BJ (cell line): ENCODE data around the gene ZNF138. TPM values are rescaled to one million over a fixed set of nuclear protein-coding genes. Genes with fewer than 3 reads are reported as not detected.

Experiments used
- CTCF ChIA-PET: fragments of 350-600 bp; formaldehyde crosslinking; extraction: SDS; loops from one replicate; lab custom pipeline; 2021; ENCODE audit warnings: antibody characterized with exemption, inconsistent platforms; lab: Yijun Ruan, JAX
- POLR2A ChIA-PET: fragments of 300-600 bp; sonication (Branson Sonifier 250); formaldehyde crosslinking; extraction: SDS; loops from one replicate; lab custom pipeline; 2021; ENCODE audit warnings: antibody characterized with exemption; lab: Charles Lee
- DNase-seq: peaks from one replicate; pipeline ENCODE4 v3.0.0-alpha.2; 2011; ENCODE audit warnings: low read depth
- H3K27me3 ChIP-seq: 2 replicates; pipeline ENCODE4 v1.6.0; 2011; ENCODE audit warnings: low read length; ENCODE audit not compliant: control insufficient read depth, insufficient read depth
- H3K36me3 ChIP-seq: 2 replicates; pipeline ENCODE4 v1.5.1; 2011; ENCODE audit warnings: low read length; ENCODE audit not compliant: control insufficient read depth, insufficient read depth
- H3K4me3 ChIP-seq: 2 replicates; pipeline ENCODE4 v1.5.1; 2011; ENCODE audit warnings: low read depth, mild to moderate bottlenecking, control low read depth, low read length
- CTCF ChIP-seq: IDR thresholded peaks from 2 replicates; pipeline ENCODE4 v1.5.1; 2011; ENCODE audit warnings: low read depth, mild to moderate bottlenecking, control low read depth, inconsistent platforms, low read length, moderate library complexity; ENCODE audit not compliant: insufficient read depth
- polyA plus RNA-seq: library from polyadenylated mRNA; depleted of rRNA; stranded (reverse); fragments of >200 nt; gene quantifications from 2 replicates; pipeline ENCODE4 v1.2.3, GENCODE V29; 2011; rRNA removed

The ZNF138 gene
- polyA plus RNA-seq, 1 experiment = 1.3 TPM

- H3K4me3 ChIP-seq = peak overlapping the region; percentile 19
- DNase-seq = no peak
- H3K36me3 ChIP-seq = no peaks in the 10 kb centered on the region
- ChIA-PET POLR2A (no interaction called here), CTCF (no interaction called here)
- H3K27me3 ChIP-seq = no peaks in the 10 kb centered on the region; the same call in none of the 2 replicates
- TF ChIP-seq CTCF = no peak
Measured at GRCh38 chr7:64882341-64883112, 88.3 kb downstream of the ZNF138 start.

Other genes with a start within 250 kb of the ZNF138 start
- gene ZNF680, start 231.4 kb upstream of the ZNF138 start, polyA plus RNA-seq = 0.66 and 1.2 TPM in 2 replicates
- 1.4 and 1.8 TPM in 2 replicates for gene ZNF107, start 128.3 kb upstream of the ZNF138 start, polyA plus RNA-seq
- gene ZNF273, start 108.8 kb downstream of the ZNF138 start, polyA plus RNA-seq = 1.3 and 1.7 TPM in 2 replicates
- 1.9 and 4.1 TPM in 2 replicates for gene ZNF117, start 196.6 kb downstream of the ZNF138 start, polyA plus RNA-seq
- gene ERV3-1, start 212.3 kb downstream of the ZNF138 start, polyA plus RNA-seq = 10.0 and 14.7 TPM in 2 replicates